Skeletal muscle satellite cell (primary cell): Measurements from ENCODE around the gene DCLK2.

Experiments
- H3K27me3 ChIP-seq: 2 replicates; pipeline ENCODE4 v1.7.0; 2013; ENCODE audit warnings: low read length; ENCODE audit not compliant: control insufficient read depth, insufficient read depth
- H3K36me3 ChIP-seq: 2 replicates; pipeline ENCODE4 v1.7.0; 2013; ENCODE audit warnings: mild to moderate bottlenecking, control low read depth, low read length; ENCODE audit not compliant: insufficient read depth
- H3K4me1 ChIP-seq: 2 replicates; pipeline ENCODE4 v1.7.0; 2013; ENCODE audit warnings: low read length; ENCODE audit not compliant: control insufficient read depth, insufficient read depth
- H3K4me2 ChIP-seq: 2 replicates; pipeline ENCODE4 v1.7.0; 2013; ENCODE audit warnings: mild to moderate bottlenecking, low read length
- H3K4me3 ChIP-seq: 2 replicates; pipeline ENCODE4 v1.7.0; 2013; ENCODE audit warnings: low read length
- H3K9ac ChIP-seq: 2 replicates; pipeline ENCODE4 v1.7.0; 2013; ENCODE audit warnings: mild to moderate bottlenecking, low read depth, low read length, moderate library complexity
- H3K9me3 ChIP-seq: replicated peaks from 2 replicates; pipeline ENCODE4 v1.7.0; 2013; ENCODE audit warnings: mild to moderate bottlenecking, control low read depth, low read length

The DCLK2 gene

DNA sequence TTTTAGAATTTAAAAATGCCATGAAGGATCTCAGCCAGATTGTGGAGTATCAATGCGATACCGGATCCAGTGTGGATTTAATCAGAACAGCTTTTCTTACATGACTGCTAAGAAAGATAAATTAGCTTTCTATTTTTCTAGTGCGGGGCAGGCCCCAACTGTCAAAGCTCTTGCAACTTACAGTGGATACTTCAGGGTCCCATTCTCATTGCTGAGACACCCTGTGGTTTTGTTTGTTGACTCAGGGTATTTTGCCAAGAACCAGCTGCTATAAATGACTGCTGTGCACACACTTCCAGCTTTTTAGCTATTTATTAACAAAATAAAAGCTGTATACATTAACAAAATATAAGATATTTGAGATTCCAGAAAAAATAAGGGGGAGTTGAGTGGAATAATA lies 166.4 kb downstream of the DCLK2 start:
- H3K9ac ChIP-seq, result peak overlapping the region; percentile 27

DNA sequence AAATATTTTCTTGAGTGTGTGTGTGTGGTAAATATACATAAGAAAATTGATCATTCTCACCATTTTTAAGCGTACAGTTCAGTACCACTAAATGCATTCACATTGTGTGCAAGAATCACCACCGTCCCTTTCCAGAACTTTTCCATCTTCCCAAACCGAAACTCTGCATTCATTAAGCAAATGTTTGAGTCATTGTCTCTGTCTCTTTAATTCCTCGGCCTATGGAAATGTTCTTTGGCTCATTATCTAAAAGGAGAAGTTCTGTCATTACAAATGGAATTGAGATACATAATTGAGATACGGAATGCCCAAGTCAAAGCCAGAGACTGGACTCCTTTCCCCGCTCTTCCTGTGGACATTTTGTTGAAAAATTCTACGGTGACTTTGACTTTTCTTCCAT lies 168.9 kb downstream of the DCLK2 start:
- Histone ChIP-seq H3K9me3 (no peaks in the 10 kb centered on the region), H3K4me1 (peaks cover 16% of the 10 kb centered on the region), H3K9ac (no peak overlapping the region), H3K36me3 (peaks cover 5% of the 10 kb centered on the region), H3K4me3 (no peak overlapping the region), H3K27me3 (no peaks in the 10 kb centered on the region), H3K4me2 (no peak overlapping the region)

More for the DNA sequence above, 166.4 kb downstream of the DCLK2 start:
- Histone ChIP-seq H3K36me3 (peaks cover 5% of the 10 kb centered on the region), H3K4me2 (peak overlapping the region; percentile 38), H3K4me3 (no peak overlapping the region), H3K4me1 (peaks cover 21% of the 10 kb centered on the region), H3K27me3 (no peaks in the 10 kb centered on the region), H3K9me3 (no peaks in the 10 kb centered on the region)

DNA sequence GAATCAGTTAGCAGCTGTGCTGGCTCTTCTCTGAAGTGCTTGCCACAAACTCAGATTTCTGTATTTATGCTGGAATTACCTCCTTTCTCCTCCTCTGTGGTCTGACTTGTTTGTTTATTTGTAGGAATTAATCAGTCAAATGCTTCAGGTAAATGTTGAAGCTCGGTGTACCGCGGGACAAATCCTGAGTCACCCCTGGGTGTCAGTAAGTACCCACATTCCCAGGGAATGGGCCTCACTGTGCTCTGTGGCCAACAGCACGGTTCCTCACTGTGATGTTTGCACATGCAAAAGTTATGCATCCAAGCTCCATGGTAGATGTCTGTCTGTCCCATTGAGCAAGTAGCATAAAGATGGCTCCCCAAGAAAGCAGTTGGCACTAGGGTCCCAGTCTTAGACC lies 169.9 kb downstream of the DCLK2 start:
- Histone ChIP-seq H3K4me1 (peaks cover 14% of the 10 kb centered on the region), H3K9me3 (no peaks in the 10 kb centered on the region), H3K36me3 (peaks cover 5% of the 10 kb centered on the region), H3K4me2 (no peak overlapping the region), H3K9ac (no peak overlapping the region), H3K4me3 (no peak overlapping the region), H3K27me3 (no peaks in the 10 kb centered on the region)

DNA sequence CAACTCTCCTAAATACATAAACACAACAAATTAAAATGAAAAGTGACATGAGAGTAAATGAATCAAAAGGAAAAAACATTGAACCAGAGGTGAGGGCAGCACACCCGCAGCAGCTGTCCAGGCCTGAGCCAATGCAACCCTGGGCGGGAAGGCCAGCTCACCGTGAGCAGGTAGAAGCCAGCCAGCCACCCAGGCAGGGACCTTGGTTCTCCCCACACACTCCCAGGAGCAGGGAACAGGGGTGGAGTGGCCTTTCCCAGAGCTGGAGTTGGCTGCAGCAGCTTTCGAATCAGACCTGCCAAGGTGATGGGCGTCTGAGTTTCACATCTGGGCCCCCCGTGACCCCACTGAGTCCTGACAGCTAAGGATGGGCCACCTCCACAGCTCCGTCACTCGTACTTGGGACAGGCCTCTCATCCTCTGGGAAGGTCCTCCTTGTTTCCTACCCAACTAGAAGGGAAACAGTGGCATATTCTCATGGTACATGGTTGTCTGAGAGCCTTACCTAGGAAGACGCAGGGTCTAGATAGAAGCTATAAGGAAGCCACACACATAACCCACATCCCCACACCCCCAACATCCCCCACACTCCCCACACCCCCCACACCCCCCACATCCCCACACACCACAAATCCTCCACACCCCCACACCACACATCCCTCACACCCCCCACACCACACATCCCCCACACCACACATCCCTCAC lies 172.2 kb downstream of the DCLK2 start:
- no peak overlapping the region for H3K9ac ChIP-seq
- H3K36me3 ChIP-seq, result peaks cover 16% of the 10 kb centered on the region
- H3K4me3 ChIP-seq, result no peak overlapping the region
- H3K4me1 ChIP-seq, result no peaks in the 10 kb centered on the region
- no peak overlapping the region for H3K4me2 ChIP-seq
- H3K9me3 ChIP-seq, result no peaks in the 10 kb centered on the region
- no peaks in the 10 kb centered on the region for H3K27me3 ChIP-seq

DNA sequence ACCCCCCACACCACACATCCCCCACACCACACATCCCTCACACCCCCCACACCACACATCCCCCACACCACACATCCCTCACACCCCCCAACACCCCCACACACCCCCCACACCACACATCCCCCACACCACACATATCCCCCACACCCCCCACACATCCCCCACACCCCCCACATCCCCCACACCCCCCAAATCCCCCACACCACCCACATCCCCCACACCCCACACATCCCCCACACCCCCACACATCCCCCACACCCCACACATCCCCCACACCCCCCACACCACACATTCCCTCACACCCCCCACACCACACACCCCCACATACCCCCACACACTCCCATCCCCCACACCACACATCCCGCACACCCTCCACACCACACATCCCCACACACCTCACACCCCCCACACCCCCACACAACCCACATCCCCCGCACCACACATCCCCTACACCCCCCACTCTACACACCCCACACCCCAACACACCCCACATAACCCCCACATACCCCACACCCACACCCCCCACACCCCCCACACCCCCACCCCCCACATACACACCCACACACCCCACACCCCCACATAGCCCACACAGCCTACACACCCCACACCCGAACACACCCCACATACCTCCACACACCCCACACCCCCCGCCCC lies 172.9 kb downstream of the DCLK2 start:
- Histone ChIP-seq H3K36me3 (peaks cover 16% of the 10 kb centered on the region), H3K9me3 (no peaks in the 10 kb centered on the region), H3K4me1 (peaks cover under 1% of the 10 kb centered on the region), H3K4me3 (no peak overlapping the region), H3K9ac (no peak overlapping the region), H3K27me3 (no peaks in the 10 kb centered on the region), H3K4me2 (no peak overlapping the region)

DNA sequence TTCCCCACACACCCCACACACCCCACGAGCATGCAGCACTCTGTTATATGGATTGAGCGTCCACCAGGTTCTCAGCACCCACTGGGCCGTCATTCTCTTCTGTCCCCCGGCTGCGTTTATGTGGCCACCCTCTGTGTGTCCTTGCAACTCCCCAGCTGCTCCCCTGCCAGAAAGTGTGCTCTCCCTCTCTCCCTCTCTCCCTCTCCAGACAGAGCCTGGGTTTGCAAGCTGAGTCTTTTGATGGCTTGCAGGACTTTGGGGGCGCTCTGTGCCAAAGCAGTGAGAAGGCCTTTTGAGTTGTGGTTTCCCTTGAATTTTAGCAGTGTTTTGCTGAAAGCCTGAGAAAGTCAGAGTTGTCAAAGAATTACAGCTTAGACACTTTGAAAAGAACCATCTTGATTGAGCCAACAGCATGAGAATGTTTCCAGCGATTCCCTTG lies 173.5 kb downstream of the DCLK2 start:
- H3K4me3 ChIP-seq, result no peak overlapping the region
- H3K4me1 ChIP-seq, result peaks cover 7% of the 10 kb centered on the region
- no peaks in the 10 kb centered on the region for H3K9me3 ChIP-seq
- peaks cover 18% of the 10 kb centered on the region for H3K36me3 ChIP-seq
- no peak overlapping the region for H3K4me2 ChIP-seq
- H3K9ac ChIP-seq, result no peak overlapping the region
- H3K27me3 ChIP-seq, result no peaks in the 10 kb centered on the region

DNA sequence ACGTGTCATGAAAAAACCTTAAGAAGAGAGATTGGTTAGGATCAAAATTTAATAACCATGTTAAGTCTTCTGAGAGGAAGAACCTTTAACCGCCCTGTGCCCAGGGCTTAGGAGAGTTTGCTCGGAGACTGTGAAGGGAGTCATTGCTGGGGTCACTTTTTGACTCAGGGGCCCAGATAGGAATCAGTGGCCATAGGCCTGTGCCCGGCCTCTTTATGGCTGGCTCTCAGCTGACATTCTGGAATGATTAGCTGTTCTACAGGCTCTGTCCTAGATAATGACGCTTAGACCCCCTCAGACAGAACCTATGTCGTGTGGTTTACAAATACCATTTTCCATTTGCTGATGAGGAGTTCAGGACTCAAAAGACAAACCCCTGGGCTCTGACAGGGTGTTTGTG lies 174.1 kb downstream of the DCLK2 start:
- Histone ChIP-seq H3K27me3 (no peaks in the 10 kb centered on the region), H3K9me3 (no peaks in the 10 kb centered on the region), H3K4me2 (no peak overlapping the region), H3K4me3 (no peak overlapping the region), H3K9ac (no peak overlapping the region), H3K36me3 (peaks cover 23% of the 10 kb centered on the region), H3K4me1 (peaks cover 8% of the 10 kb centered on the region)

DNA sequence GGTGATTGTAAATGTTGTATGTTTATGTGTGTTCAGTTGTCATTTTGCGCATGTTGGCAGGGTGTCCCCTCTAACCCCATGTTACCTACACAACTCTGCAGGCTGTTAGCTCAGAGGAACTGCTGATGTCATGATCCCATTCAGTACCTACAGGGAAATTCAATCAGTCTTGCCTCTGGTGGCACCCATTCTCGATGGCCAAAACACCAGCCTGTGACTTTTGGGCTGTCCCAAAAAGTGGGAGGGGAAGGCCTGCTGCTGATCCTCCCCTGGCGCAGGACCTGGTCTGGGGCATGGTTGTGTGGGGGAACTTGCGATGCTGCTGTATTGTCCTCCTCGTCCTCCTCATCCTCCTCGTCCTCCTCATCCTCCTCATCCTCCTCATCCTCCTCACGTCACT lies 174.5 kb downstream of the DCLK2 start:
- H3K4me1 ChIP-seq, result peaks cover 8% of the 10 kb centered on the region
- H3K4me3 ChIP-seq, result no peak overlapping the region
- H3K27me3 ChIP-seq, result no peaks in the 10 kb centered on the region
- H3K9ac ChIP-seq, result no peak overlapping the region
- H3K9me3 ChIP-seq, result no peaks in the 10 kb centered on the region
- no peak overlapping the region for H3K4me2 ChIP-seq
- H3K36me3 ChIP-seq, result peaks cover 20% of the 10 kb centered on the region

DNA sequence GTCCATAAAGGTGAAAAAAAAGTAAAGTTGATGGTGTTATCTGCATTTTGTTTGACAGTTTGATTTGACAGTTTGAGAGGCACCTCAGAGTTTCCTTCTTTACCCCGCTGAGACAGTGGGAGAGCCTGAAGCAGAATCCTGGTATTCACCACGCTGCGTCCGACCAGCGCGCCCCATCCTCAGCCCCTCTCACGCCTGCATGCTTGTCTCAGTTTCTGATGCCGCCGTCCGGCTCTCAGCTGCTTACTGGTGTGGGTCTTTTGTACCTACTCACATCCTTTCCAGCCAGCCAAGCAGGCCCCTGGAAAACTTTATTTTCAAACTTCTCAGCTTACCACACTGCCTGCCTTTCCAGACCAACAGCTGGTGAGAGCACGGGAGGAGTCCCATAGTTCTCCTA lies 175.2 kb downstream of the DCLK2 start:
- Histone ChIP-seq H3K36me3 (peaks cover 19% of the 10 kb centered on the region), H3K4me2 (no peak overlapping the region)

DNA sequence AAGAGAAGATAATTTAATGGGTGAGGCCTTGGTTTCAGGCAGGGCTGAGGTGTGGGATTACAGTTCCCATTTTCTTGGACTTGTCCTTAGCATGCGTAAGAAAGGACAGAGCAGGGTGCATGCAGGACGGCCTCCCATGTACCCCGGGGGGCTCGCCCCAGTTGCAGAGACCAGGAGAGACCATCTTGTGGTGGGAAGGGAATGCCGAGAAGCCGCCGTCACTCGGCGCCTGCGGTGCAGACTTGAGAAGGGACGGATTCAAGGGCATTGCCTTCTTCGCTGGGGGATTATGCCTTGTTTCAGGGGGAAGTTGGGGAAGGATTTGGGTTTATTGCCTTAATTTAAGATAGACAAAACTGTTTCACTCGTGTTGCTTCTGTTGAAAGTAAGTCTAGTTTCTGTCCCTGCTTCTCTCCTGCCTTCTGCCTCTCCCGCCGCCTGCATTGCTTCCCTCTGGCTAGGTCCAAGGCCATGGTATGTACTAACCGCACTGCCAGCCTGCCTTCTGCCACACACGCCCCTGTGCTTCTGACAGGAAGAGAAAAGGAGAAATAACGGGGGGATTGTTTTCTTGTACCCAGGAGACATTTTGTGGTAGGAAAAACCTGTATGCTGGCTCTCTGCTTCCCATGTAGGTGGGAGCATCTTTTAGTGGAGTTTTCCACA lies 175.9 kb downstream of the DCLK2 start:
- peaks cover 8% of the 10 kb centered on the region for H3K4me1 ChIP-seq
- H3K4me2 ChIP-seq, result no peak overlapping the region
- H3K36me3 ChIP-seq, result peaks cover 18% of the 10 kb centered on the region
- H3K27me3 ChIP-seq, result no peaks in the 10 kb centered on the region
- H3K9ac ChIP-seq, result no peak overlapping the region
- H3K9me3 ChIP-seq, result no peaks in the 10 kb centered on the region
- H3K4me3 ChIP-seq, result no peak overlapping the region

More for the DNA sequence above, 175.2 kb downstream of the DCLK2 start:
- Histone ChIP-seq H3K4me3 (no peak overlapping the region), H3K9me3 (no peaks in the 10 kb centered on the region), H3K9ac (no peak overlapping the region), H3K27me3 (no peaks in the 10 kb centered on the region), H3K4me1 (peaks cover 8% of the 10 kb centered on the region)

DNA sequence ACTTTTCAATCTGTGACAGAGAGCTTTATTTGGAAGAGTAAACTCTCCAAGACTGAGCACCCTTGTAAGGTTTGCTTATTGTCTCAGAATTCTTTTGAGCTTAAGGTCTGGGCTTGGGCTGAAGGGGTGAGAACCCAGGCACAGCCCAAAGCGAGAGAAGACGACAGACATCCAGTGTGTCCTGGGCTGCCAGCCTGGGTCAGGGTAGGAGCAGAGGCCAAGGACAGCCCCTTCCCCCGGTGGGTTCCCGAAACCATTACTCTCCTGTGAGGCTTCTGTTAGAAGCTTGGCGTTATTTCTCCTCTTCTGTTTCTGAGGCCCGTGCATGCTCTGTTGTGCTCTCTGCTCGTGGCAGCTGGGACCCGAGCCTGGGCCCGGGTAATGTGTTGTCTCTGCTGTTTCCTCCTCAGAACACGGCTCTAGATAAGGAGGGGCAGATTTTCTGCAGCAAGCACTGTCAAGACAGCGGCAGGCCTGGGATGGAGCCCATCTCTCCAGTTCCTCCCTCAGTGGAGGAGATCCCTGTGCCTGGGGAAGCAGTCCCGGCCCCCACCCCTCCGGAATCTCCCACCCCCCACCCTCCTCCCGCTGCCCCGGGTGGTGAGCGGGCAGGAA lies 177.5 kb downstream of the DCLK2 start:
- Histone ChIP-seq H3K27me3 (no peaks in the 10 kb centered on the region), H3K4me1 (peaks cover 8% of the 10 kb centered on the region), H3K4me2 (no peak overlapping the region), H3K9me3 (no peaks in the 10 kb centered on the region), H3K4me3 (no peak overlapping the region), H3K9ac (no peak overlapping the region), H3K36me3 (peaks cover 18% of the 10 kb centered on the region)
